OCI-LY7 (cell line): Measurements from ENCODE around the gene SPOPL. TPM values are rescaled to one million over a fixed set of nuclear protein-coding genes. Genes with fewer than 3 reads are reported as not detected.
"Not testable (repeated sequence)": the region's sequence is repeated elsewhere in the genome, so short reads cannot be mapped to it uniquely, and the experiment has no call there.

Experiments used
- BruUV-seq: library from RNA; stranded (reverse); fragments of 400-500 nt; replicated peaks from 2 replicates; lab custom pipeline; 2021; lab: Mats Ljungman, UMichigan
- CTCF ChIA-PET: fragments of 300-600 bp; sonication (Branson Sonifier 250); formaldehyde crosslinking; loops from one replicate; lab custom pipeline; 2022; ENCODE audit warnings: antibody characterized with exemption; ENCODE audit not compliant: unreplicated experiment; lab: Charles Lee
- POLR2A ChIA-PET: fragments of 300-600 bp; sonication (Branson Sonifier 250); formaldehyde crosslinking; loops from one replicate; lab custom pipeline; 2022; ENCODE audit warnings: antibody characterized with exemption; lab: Charles Lee
- DNase-seq: peaks from one replicate; pipeline ENCODE4 v3.0.0-alpha.2; 2015; ENCODE audit warnings: low spot score
- H2AFZ ChIP-seq: fragments of 200-600 bp; sonication (generic), shearing (Covaris generic); 2 replicates; pipeline ENCODE4 v1.6.1; 2014; ENCODE audit warnings: mild to moderate bottlenecking, antibody characterized with exemption, low read length, moderate library complexity
- H3K27ac ChIP-seq: fragments of 200-600 bp; sonication (generic); 2 replicates; pipeline ENCODE4 v1.5.1; 2014; ENCODE audit warnings: mixed run types, low read depth, mild to moderate bottlenecking, moderate library complexity, low read length, inconsistent platforms; ENCODE audit not compliant: poor library complexity, severe bottlenecking
- H3K36me3 ChIP-seq: fragments of 200-600 bp; sonication (generic); 2 replicates; pipeline ENCODE4 v1.6.1; 2014; ENCODE audit warnings: mild to moderate bottlenecking, antibody characterized with exemption, low read length, moderate library complexity, mixed read lengths; ENCODE audit not compliant: insufficient read depth
- H3K4me1 ChIP-seq: fragments of 200-600 bp; sonication (generic); 2 replicates; pipeline ENCODE4 v1.5.1; 2014; ENCODE audit warnings: mild to moderate bottlenecking, low read length; ENCODE audit not compliant: insufficient read depth, poor library complexity, severe bottlenecking
- H3K4me2 ChIP-seq: fragments of 200-600 bp; sonication (generic); 2 replicates; pipeline ENCODE4 v1.6.1; 2014; ENCODE audit warnings: mild to moderate bottlenecking, low read length
- H3K4me3 ChIP-seq: fragments of 200-600 bp; sonication (generic); 2 replicates; pipeline ENCODE4 v1.5.1; 2014; ENCODE audit warnings: mild to moderate bottlenecking, low read depth, low read length; ENCODE audit not compliant: poor library complexity, severe bottlenecking
- H3K79me2 ChIP-seq: fragments of 200-600 bp; sonication (generic); 2 replicates; pipeline ENCODE4 v1.6.1; 2016; ENCODE audit warnings: low read depth, mild to moderate bottlenecking, low read length, moderate library complexity, mixed read lengths; ENCODE audit not compliant: insufficient read depth
- H3K9me2 ChIP-seq: fragments of 200-600 bp; sonication (generic); 2 replicates; pipeline ENCODE4 v1.6.1; 2016; ENCODE audit warnings: mild to moderate bottlenecking, low read length, mixed read lengths; ENCODE audit not compliant: insufficient read depth
- H3K9me3 ChIP-seq: fragments of 200-600 bp; sonication (generic); 2 replicates; pipeline ENCODE4 v1.6.1; 2014; ENCODE audit warnings: mild to moderate bottlenecking, mixed run types, low read length, mixed read lengths
- H4K20me1 ChIP-seq: fragments of 200-600 bp; sonication (generic); 2 replicates; pipeline ENCODE4 v1.6.1; 2014; ENCODE audit warnings: mild to moderate bottlenecking, antibody characterized with exemption, low read length, moderate library complexity, mixed read lengths; ENCODE audit not compliant: insufficient read depth
- CTCF ChIP-seq: fragments of 200-600 bp; sonication (generic); conservative IDR thresholded peaks from 2 replicates; pipeline ENCODE4 v1.5.1; 2014; ENCODE audit warnings: mild to moderate bottlenecking, antibody characterized with exemption, low read length, moderate library complexity, mixed read lengths
- EZH2phosphoT487 ChIP-seq: fragments of 200-600 bp; sonication (generic); IDR thresholded peaks from 2 replicates; pipeline ENCODE4 v1.6.1; 2018; ENCODE audit warnings: low read depth, borderline replicate concordance, mild to moderate bottlenecking, mixed run types, antibody characterized with exemption, low read length, moderate library complexity, mixed read lengths
- intact Hi-C: fragments of 100-400 bp; cut with micrococcal nuclease; formaldehyde crosslinking; loops from one replicate; pipeline ENCODE4 v1.10.0; 2022; ENCODE audit not compliant: unreplicated experiment
- total RNA-seq, 2 experiments: library from RNA; depleted of rRNA in 1 of 2; stranded (reverse); fragments of >200 nt in 1 of 2; shearing (Covaris generic) in 1 of 2; gene quantifications; 2 replicates each; pipeline ENCODE4 v1.2.3, GENCODE V29; 2014 to 2022

The SPOPL gene
- total RNA-seq, 2 experiments from 2014 or later, result 11.4 to 18.3 TPM

- BruUV-seq, result no TSS peak
- H3K4me3 ChIP-seq, result no peak overlapping the region
- peaks cover 26% of the 10 kb centered on the region for H3K36me3 ChIP-seq
- DNase-seq, result no peak
- H3K4me1 ChIP-seq, result no peaks in the 10 kb centered on the region
- H3K79me2 ChIP-seq, result peaks cover 48% of the 10 kb centered on the region
- intact Hi-C loops, result no loop called here
- peaks cover 5% of the 10 kb centered on the region; the same call in 1 of the 2 replicates for H3K9me3 ChIP-seq
- H3K4me2 ChIP-seq, result no peak overlapping the region
- CTCF ChIA-PET, result no interaction called here
- no peak overlapping the region for H2AFZ ChIP-seq
- POLR2A ChIA-PET, result no interaction called here
- TF ChIP-seq CTCF (no peak), EZH2phosphoT487 (no peak)
- H3K27ac ChIP-seq, result no peak overlapping the region
- H3K9me2 ChIP-seq, result no peaks in the 10 kb centered on the region
- peaks cover 8% of the 10 kb centered on the region; the same call in 1 of the 2 replicates for H4K20me1 ChIP-seq
Measured at GRCh38 chr2:138536740-138537139, 35.2 kb downstream of the SPOPL start.

- no peak overlapping the region for H3K27ac ChIP-seq
- POLR2A ChIA-PET, result no interaction called here
- CTCF ChIA-PET, result no interaction called here
- no peak overlapping the region for H3K4me3 ChIP-seq
- peaks cover 43% of the 10 kb centered on the region for H3K79me2 ChIP-seq
- no peaks in the 10 kb centered on the region for H3K4me1 ChIP-seq
- no TSS peak for BruUV-seq
- no peaks in the 10 kb centered on the region for H3K9me2 ChIP-seq
- DNase-seq, result no peak
- peaks cover 5% of the 10 kb centered on the region; the same call in 1 of the 2 replicates for H3K9me3 ChIP-seq
- intact Hi-C loops, result no loop called here
- H3K4me2 ChIP-seq, result no peak overlapping the region
- no peak overlapping the region for H2AFZ ChIP-seq
- H3K36me3 ChIP-seq, result peaks cover 26% of the 10 kb centered on the region
- TF ChIP-seq EZH2phosphoT487 (no peak), CTCF (no peak)
- H4K20me1 ChIP-seq, result peaks cover 8% of the 10 kb centered on the region; the same call in 1 of the 2 replicates
Measured at GRCh38 chr2:138537170-138537915, 35.8 kb downstream of the SPOPL start.

GRCh38 chr2:138544206-138544605 lies 42.6 kb downstream of the SPOPL start:
- CTCF ChIA-PET, DNase-seq, H4K20me1 ChIP-seq, BruUV-seq, H3K4me2 ChIP-seq, intact Hi-C loops, H3K4me3 ChIP-seq, H3K9me3 ChIP-seq, H3K4me1 ChIP-seq, H3K36me3 ChIP-seq, H3K27ac ChIP-seq, H2AFZ ChIP-seq, H3K9me2 ChIP-seq: not testable (repeated sequence)
- H3K79me2 ChIP-seq, result peaks cover 41% of the 10 kb centered on the region; the same call in 1 of the 2 replicates
- POLR2A ChIA-PET, result interaction anchor here (1.4 kb wide), 1 partner anchor 8 kb away, joined by 6 read pairs; no protein-coding TSS in a partner anchor
